Activated naive CD8-positive, alpha-beta T cell treated with anti-CD3 and anti-CD28 coated beads, Interleukin-2, amount 50 U/mL, for 24 hours (primary cell): ENCODE data around the gene UNC79.

Experiments
- ATAC-seq: fragments of 150-1000 bp; cut with Tn5 transposase; one replicate; pipeline ENCODE4 v1.10.0; 2021
- DNase-seq: peaks from one replicate; pipeline ENCODE4 v3.0.0; 2021
- H3K27ac Mint-ChIP-seq: one replicate; pipeline ENCODE4 v1.8.0; 2021; ENCODE audit warnings: mild to moderate bottlenecking, mixed read lengths
- H3K27me3 Mint-ChIP-seq: one replicate; pipeline ENCODE4 v1.8.0; 2021; ENCODE audit warnings: mixed read lengths
- H3K36me3 Mint-ChIP-seq: one replicate; pipeline ENCODE4 v1.8.0; 2021; ENCODE audit warnings: low read depth, mixed read lengths
- H3K4me1 Mint-ChIP-seq: one replicate; pipeline ENCODE4 v1.8.0; 2021; ENCODE audit warnings: mixed read lengths
- H3K4me3 Mint-ChIP-seq: one replicate; pipeline ENCODE4 v1.8.0; 2021; ENCODE audit warnings: mild to moderate bottlenecking, moderate library complexity, mixed read lengths
- H3K9me3 Mint-ChIP-seq: one replicate; pipeline ENCODE4 v1.8.0; 2021; ENCODE audit warnings: mixed read lengths

UNC79 gene

DNA sequence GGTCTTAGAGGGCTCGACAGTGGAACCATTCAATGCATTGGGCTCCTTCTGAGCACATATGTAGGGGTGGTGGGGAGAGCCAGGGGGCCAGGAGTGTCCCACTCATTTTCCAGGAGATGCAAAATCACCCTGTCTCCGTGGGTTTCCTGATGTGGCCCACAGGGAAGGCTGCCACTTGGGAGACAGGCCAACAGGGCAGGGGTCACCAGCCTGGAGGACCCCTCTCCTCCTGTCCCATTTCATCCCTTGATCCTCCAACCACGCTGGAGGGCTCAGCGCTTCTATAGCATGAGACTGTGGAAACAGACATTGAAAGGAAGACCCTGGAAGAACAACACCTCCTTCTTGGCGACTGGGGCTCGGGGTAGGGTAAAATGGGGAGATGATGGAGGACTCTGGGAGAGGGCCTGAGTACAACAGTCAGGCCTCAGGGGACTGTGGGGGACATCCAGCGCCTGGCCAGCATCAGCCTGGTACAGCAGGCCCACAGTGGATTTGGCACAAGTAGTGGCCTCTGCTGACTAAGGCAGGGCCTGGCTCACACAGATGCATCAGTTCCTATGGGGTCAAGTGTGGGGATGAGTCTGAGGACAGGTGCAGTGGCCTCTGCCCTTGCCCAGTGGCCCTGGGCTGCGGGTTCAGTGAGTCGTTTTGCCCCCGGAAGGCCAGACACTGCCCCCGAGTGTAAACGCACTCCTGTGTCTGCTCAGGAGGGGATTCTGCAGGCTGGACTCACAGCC lies 289.5 kb downstream of the UNC79 start:
- no peak overlapping the region for H3K4me3 Mint-ChIP-seq
- DNase-seq (no peak), ATAC-seq (no peak)
- no peaks in the 10 kb centered on the region for H3K4me1 Mint-ChIP-seq
- no peaks in the 10 kb centered on the region for H3K9me3 Mint-ChIP-seq
- no peak overlapping the region for H3K27ac Mint-ChIP-seq
- no peaks in the 10 kb centered on the region for H3K36me3 Mint-ChIP-seq
- no peaks in the 10 kb centered on the region for H3K27me3 Mint-ChIP-seq

DNA sequence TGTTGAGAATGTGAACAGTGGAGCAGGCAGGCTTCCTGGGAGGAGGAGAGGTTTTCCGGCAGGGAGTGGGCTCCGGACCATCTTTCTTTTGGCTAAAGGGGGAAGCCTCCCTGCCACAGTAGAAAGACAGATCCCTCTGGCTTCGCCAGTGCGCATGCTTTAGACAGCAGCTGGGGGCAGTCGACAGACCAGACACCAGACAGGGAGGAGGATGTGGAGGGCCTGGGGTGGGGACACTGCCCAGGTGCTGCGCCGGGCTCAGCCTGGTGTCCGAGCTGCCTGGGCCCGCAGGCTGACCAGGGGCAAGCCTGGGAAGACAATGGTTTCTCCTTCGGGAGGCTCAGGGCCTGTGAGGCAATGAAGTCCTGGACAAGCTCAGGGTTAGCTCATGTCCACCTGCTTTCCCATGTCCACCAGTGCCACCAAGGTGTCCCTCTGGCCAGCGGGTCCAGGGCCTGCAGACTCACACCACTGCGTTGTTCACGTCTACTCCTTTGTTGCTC lies 290.3 kb downstream of the UNC79 start:
- DNase-seq (no peak), ATAC-seq (no peak)
- no peaks in the 10 kb centered on the region for H3K36me3 Mint-ChIP-seq
- no peak overlapping the region for H3K27ac Mint-ChIP-seq
- H3K4me1 Mint-ChIP-seq, result no peaks in the 10 kb centered on the region
- no peak overlapping the region for H3K4me3 Mint-ChIP-seq
- H3K9me3 Mint-ChIP-seq, result no peaks in the 10 kb centered on the region
- no peaks in the 10 kb centered on the region for H3K27me3 Mint-ChIP-seq

DNA sequence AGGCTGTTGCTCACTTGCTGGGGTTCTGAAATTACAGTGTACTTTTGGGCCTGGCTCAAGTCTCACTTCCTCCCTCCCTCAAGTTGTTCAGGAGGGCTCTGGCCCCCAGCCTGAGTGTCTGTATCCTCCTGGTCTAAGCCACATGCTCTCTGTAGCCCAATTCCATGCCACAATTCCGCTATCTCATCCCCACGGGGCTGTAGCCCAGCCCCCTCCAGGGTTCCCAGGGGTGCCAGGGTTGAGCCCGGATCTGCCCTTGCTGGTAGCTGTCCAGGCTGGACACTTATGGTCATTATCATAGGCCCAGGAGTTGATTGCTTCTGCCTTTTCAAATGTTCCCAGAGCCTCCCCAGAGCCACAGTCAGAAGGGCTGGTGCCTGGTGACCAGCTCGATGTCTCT lies 292.3 kb downstream of the UNC79 start:
- Mint-ChIP-seq H3K27me3 (no peaks in the 10 kb centered on the region), H3K4me3 (no peak overlapping the region), H3K4me1 (no peaks in the 10 kb centered on the region), H3K27ac (no peak overlapping the region), H3K9me3 (no peaks in the 10 kb centered on the region), H3K36me3 (no peaks in the 10 kb centered on the region)
- DNase-seq (no peak), ATAC-seq (no peak)

DNA sequence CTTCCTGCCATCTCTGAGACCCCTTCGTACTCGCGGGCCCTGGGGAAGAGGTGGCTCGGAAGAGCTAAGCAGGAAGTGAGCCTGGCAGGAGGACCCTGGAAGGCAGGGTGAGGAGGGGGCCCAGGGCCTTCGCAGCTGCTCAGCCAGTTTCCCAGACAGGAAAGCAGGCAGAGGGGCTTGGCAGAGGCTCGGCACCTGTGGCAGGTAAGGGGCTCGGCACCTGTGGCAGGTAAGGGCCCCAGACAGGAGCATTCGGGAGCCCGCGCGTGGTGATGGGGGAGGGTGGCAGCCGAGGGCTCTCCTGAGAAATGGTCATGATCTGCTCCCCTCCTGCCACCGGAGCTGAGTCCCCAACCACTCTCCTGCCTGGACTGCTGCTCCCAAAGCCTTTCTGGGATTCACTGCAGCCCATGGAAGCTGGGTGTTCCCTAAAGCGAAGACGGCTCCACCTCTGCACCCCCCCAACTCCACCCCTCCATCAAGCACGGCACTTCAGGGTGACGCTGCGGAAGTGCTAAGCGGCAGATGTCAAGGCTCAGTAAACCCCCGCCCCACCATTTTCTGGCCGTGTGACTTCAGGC lies 294.4 kb downstream of the UNC79 start:
- Mint-ChIP-seq H3K9me3 (no peaks in the 10 kb centered on the region), H3K27ac (no peak overlapping the region), H3K27me3 (no peaks in the 10 kb centered on the region), H3K4me3 (no peak overlapping the region), H3K36me3 (no peaks in the 10 kb centered on the region), H3K4me1 (no peaks in the 10 kb centered on the region)
- ATAC-seq (no peak), DNase-seq (no peak)

DNA sequence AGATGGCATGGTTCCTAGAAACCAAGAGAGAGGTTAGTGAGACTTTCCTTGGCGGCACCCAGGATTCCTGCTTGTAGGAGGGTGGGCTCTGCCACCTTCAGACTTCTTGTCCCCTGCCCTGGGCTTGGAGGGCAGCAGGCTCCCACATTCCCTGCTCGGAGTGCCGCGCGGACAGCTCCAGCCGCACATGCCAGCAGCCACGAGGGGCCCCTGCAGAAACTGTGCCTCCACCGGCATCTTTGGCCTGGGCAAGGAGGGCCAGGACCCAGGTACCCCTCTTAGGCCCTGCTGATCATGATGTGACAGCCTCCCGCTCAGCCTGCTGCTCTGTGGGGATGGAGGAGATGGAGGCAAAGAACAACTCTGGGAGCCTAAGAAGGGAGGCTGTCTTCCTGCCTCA lies 295.3 kb downstream of the UNC79 start:
- Mint-ChIP-seq H3K27me3 (no peaks in the 10 kb centered on the region), H3K9me3 (no peaks in the 10 kb centered on the region), H3K27ac (no peak overlapping the region), H3K4me1 (no peaks in the 10 kb centered on the region), H3K36me3 (no peaks in the 10 kb centered on the region), H3K4me3 (no peak overlapping the region)
- ATAC-seq (no peak), DNase-seq (no peak)

DNA sequence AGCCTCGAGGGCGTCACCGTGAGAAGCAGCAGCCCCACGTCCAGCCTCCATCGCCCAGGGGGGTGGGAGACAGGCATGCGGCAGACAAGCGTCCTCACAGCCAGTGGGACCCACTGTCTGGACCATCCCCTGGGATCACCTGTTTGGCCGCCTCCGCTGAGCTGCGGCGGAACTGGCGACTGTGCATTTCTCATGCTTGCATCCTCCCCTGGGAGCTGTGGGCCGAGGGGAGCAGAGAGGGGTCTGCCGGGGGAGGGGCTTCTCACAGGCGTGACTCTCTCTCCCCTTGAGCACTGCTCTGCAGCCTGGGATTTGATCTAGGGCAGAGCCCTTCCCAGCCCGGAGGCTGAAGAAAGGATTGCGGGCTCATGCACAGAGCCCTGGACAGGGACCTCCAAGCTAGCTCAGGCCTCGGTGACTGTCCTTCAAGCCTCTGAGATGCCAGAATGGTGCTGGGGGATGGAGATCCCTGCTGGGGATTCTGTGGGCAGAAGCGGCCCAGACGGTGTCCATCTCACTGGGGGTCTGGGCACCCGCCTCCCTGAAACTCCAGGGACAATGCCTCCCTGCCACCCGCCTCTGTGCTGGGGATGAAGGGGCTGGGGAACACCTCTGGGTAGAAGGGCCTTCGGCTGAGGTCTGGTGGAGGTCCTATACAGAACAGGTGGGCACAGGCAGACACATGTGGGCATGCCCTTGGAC lies 296.5 kb downstream of the UNC79 start:
- no peaks in the 10 kb centered on the region for H3K4me1 Mint-ChIP-seq
- H3K4me3 Mint-ChIP-seq, result no peak overlapping the region
- no peaks in the 10 kb centered on the region for H3K27me3 Mint-ChIP-seq
- H3K36me3 Mint-ChIP-seq, result no peaks in the 10 kb centered on the region
- no peak for ATAC-seq
- no peak overlapping the region for H3K27ac Mint-ChIP-seq
- no peak for DNase-seq
- H3K9me3 Mint-ChIP-seq, result no peaks in the 10 kb centered on the region

DNA sequence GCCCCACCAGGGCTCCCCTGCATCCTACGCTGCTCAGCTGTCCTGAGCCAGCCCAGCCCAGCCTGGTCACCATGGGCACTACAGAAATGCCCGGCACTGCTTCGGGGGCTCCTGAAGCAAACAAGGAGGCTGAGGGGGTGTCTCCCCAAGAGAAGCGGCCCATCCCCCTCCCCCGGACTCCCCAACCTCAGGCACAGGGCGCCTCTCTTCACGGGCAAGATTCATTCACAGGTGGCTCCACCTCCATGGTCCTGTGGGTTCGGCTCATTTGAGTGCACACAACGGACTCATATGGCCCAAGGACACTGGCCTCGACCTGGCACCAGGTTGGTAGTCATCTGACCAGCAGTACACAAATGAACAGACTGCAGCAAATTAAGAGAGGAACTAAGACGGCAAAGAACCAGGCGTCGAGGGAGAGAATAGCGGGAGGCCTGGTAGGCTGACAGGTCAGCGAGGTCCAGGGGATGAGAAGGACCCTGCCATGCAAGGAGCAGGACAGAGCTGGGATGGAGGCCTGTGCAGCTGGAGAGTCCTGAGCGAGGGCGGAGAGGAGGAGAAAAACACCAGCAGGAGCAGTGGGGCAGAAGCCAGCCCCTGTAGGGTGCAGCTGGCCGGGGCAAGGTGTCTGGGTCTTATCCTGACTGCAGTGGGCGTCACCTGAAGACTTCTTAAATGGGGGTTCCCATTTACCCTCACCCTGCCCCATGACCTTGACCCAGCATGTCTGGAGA lies 297.3 kb downstream of the UNC79 start:
- Mint-ChIP-seq H3K4me3 (no peak overlapping the region), H3K27me3 (no peaks in the 10 kb centered on the region), H3K36me3 (no peaks in the 10 kb centered on the region), H3K9me3 (no peaks in the 10 kb centered on the region), H3K27ac (no peak overlapping the region), H3K4me1 (no peaks in the 10 kb centered on the region)
- DNase-seq (no peak), ATAC-seq (no peak)

DNA sequence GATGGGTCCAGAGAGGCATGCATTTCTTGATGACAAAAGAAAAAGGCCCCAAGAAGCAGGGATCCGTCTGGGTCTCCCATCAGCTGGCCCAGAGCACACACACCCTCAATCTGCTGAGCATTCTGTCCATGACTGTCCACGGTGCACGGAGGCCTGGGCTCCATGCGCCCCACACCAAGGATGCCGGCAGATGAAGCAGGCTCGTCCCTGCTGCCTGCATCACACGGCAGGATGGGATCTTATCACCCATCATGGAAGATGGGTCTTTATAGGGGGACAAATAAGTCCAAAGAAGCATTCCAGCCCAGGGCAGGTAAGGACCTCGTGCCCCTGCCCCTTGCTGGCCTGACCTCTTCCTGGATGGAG lies 297.9 kb downstream of the UNC79 start:
- ATAC-seq, result no peak
- H3K4me3 Mint-ChIP-seq, result no peak overlapping the region
- no peak for DNase-seq
- H3K27ac Mint-ChIP-seq, result no peak overlapping the region
- H3K27me3 Mint-ChIP-seq, result no peaks in the 10 kb centered on the region
- no peaks in the 10 kb centered on the region for H3K4me1 Mint-ChIP-seq
- H3K36me3 Mint-ChIP-seq, result no peaks in the 10 kb centered on the region
- no peaks in the 10 kb centered on the region for H3K9me3 Mint-ChIP-seq

DNA sequence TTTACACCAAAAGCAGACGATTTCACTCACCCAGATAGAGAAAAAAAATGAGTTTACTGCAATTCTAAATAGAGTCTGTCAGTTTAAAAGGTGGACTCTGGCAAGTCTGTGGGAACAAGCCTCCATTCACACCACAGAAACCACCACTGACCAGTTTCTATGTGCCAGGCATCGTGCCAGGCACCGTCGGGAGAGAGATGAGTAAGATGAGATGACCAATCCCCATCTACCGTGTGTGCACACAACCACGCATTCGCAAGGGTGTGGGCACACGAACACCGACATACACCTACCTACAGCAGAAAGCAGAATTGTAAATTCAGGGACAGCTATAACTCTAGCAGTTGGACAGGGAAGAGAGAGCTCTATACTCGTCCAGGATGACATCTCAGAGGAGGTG lies 299.3 kb downstream of the UNC79 start:
- Mint-ChIP-seq H3K36me3 (no peaks in the 10 kb centered on the region), H3K4me1 (no peaks in the 10 kb centered on the region), H3K4me3 (no peak overlapping the region), H3K27me3 (no peaks in the 10 kb centered on the region), H3K9me3 (no peaks in the 10 kb centered on the region), H3K27ac (no peak overlapping the region)
- ATAC-seq (no peak), DNase-seq (no peak)

DNA sequence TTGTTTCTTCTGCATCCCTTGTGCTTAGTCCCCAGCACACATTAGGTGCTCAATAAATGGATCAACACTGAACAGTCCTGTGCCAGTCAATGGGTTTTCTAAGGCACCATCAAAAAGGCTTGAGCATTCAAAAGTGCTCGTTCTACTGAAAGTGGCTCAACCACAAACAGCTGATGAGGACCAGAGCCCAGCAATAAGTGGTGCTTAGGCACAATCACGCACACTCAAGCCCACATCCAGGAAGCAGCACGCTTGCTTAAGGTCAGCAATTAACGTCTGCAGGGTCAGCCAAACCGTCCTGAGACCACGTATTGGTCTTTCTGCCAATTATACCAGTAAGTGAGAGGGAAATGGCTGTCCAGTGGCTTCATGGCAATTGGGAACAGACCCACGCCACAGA lies 301.0 kb downstream of the UNC79 start:
- ATAC-seq, result no peak
- Mint-ChIP-seq H3K27ac (no peak overlapping the region), H3K4me3 (no peak overlapping the region), H3K9me3 (no peaks in the 10 kb centered on the region), H3K36me3 (no peaks in the 10 kb centered on the region), H3K4me1 (no peaks in the 10 kb centered on the region), H3K27me3 (no peaks in the 10 kb centered on the region)
- no peak for DNase-seq

DNA sequence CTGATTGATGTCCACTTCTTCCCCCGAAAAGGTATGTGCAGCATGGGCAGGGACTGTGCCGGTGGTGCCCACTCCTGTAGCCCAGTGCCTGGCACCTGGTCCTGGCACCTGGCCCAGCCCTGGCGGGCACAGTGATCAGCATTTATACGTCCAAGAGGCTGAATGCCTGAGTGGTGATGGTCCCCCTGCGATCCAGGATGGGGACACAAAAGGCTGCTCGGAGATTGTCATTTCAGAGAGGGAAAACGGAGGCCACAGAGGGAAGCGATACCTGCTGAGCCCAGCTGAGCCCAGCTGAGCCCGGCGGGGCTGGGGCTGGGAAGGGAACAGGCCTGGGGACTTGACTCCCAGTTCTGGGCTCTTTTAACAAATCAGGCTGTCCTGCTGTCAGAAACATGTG lies 301.8 kb downstream of the UNC79 start:
- H3K27ac Mint-ChIP-seq, result no peak overlapping the region
- no peaks in the 10 kb centered on the region for H3K36me3 Mint-ChIP-seq
- H3K27me3 Mint-ChIP-seq, result peaks cover 3% of the 10 kb centered on the region
- DNase-seq, result no peak
- no peaks in the 10 kb centered on the region for H3K4me1 Mint-ChIP-seq
- no peak overlapping the region for H3K4me3 Mint-ChIP-seq
- ATAC-seq, result no peak
- no peaks in the 10 kb centered on the region for H3K9me3 Mint-ChIP-seq

DNA sequence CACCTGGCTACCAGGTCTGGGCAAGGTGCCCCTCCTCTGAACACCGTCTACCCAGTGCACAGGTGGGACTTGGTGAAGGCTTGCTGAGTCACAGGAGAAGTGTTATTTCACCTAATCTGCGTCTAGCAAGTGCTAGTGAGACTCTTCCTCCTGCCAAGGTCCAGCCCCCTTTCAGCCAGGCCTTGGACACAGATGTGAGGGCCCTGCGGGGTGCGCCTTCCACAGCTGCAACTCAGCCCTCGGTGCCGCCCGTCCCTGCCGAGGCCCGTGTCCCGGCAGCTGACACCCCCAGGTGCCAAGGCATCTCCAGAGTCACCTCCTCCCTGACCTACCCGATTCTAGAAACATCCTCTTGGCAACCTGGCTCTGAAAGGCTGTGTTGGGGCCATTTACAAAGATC lies 302.5 kb downstream of the UNC79 start:
- H3K4me3 Mint-ChIP-seq, result no peak overlapping the region
- H3K9me3 Mint-ChIP-seq, result no peaks in the 10 kb centered on the region
- no peak for DNase-seq
- no peak overlapping the region for H3K27ac Mint-ChIP-seq
- no peaks in the 10 kb centered on the region for H3K4me1 Mint-ChIP-seq
- ATAC-seq, result no peak
- H3K27me3 Mint-ChIP-seq, result peaks cover 6% of the 10 kb centered on the region
- H3K36me3 Mint-ChIP-seq, result no peaks in the 10 kb centered on the region

DNA sequence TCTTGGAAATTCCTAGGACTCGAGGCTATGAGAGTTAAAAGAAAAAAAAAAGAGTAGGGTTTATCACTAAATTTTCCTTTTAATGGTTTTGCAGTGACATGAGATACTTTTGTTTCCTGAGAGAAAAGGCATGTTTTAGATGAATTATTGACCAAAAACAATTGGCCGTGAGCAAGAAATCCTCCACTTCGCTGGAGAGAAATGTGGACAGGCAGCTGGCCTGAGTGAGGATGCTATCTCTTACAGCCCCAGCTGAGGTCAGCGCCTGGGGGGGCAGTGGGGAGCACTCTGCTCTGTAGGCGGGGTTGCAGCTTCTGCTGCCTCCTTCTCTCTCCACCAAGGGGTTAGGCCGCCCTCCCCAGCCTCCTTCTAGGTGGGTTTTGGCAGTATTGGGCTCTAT lies 302.9 kb downstream of the UNC79 start:
- no peaks in the 10 kb centered on the region for H3K9me3 Mint-ChIP-seq
- no peak for ATAC-seq
- peaks cover 7% of the 10 kb centered on the region for H3K27me3 Mint-ChIP-seq
- H3K4me1 Mint-ChIP-seq, result no peaks in the 10 kb centered on the region
- no peak overlapping the region for H3K27ac Mint-ChIP-seq
- no peak overlapping the region for H3K4me3 Mint-ChIP-seq
- no peaks in the 10 kb centered on the region for H3K36me3 Mint-ChIP-seq
- DNase-seq, result no peak

DNA sequence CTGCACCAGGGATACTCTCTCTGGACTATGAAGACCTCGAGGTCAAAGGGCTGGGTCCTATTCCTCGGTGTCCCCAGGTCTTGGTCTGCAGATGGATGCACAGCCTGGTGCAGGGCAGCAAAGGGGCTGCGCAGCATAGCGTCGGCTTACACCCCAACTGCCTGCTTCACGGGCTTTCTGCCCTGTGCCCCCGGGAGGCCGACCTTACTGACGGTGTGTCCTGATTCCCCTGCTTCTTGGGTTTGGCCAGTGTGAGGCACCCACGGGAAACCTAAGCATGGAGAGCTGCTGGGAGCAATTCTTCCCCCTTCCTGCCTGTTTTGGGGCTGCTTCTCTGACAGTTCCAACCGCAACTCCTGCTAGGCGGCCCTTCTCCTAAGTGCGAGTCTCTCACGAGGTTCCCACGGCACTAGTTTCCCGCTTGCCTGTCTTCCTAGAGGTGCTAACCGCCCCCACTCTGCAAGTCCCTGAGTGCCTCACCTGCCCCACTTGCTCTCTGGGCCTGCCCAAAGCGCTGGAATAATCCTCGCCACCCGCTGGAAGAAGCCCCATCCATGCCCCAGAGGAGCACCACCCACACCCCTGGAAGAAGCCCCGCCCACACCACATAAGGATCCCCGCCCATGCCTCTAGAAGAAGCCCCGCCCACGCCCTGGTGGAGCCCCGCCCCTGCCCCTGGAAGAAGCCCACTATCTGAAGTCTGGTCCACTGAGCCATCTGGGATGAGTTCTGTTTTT lies 303.5 kb downstream of the UNC79 start:
- no peak overlapping the region for H3K27ac Mint-ChIP-seq

More for the DNA sequence above, 303.5 kb downstream of the UNC79 start:
- no peak overlapping the region for H3K4me3 Mint-ChIP-seq
- H3K4me1 Mint-ChIP-seq, result no peaks in the 10 kb centered on the region
- no peaks in the 10 kb centered on the region for H3K9me3 Mint-ChIP-seq
- ATAC-seq (no peak), DNase-seq (no peak)
- no peaks in the 10 kb centered on the region for H3K36me3 Mint-ChIP-seq
- H3K27me3 Mint-ChIP-seq, result peaks cover 8% of the 10 kb centered on the region
